HuH-7.5 (cell line): Measurements from ENCODE around the gene GSTA5.
"Not testable (repeated sequence)": the region's sequence is repeated elsewhere in the genome, so short reads cannot be mapped to it uniquely, and the experiment has no call there.

ENCODE experiments used
- DNase-seq: peaks from one replicate; pipeline ENCODE4 v3.0.0; 2011; ENCODE audit warnings: low spot score

Gene GSTA5

DNA sequence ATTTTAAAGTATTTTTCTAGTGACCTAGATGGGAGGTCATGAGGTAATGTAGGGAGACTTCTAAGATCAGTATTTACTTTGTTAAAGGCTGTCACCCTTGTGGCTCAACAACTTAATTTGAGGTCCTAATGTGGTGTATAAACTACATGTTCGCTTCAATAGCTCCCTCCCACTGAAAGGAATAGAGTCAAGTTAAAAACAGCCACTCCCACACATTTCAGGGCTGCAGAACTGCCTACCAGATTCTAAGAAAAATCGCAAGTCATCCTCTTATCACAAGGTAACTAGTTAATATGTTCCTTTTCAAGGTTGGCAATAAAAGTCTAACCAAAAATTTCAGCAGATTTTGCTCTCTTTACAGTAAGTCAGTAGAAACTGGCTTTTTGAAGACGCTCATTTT lies 52.1 kb downstream of the GSTA5 start:
- no peak for DNase-seq

DNA sequence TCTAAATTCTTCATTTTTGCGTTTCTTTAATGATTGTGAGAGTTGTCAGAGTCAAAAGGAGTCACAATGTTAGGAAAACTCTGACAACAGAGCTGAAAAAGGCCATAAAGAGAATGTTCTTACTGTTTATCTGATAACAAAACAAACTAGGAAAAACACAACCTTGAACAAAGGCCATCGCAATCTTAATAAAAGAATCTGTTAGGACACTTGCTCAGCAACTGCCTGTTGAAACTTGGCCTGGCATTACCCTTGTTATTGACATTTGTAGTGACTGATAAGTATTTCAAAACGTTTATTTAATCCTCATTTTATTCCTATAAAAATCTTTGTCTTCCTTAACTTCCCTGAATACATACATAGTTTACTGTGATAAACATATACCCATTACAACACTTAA lies 52.7 kb downstream of the GSTA5 start:
- DNase-seq = no peak

DNA sequence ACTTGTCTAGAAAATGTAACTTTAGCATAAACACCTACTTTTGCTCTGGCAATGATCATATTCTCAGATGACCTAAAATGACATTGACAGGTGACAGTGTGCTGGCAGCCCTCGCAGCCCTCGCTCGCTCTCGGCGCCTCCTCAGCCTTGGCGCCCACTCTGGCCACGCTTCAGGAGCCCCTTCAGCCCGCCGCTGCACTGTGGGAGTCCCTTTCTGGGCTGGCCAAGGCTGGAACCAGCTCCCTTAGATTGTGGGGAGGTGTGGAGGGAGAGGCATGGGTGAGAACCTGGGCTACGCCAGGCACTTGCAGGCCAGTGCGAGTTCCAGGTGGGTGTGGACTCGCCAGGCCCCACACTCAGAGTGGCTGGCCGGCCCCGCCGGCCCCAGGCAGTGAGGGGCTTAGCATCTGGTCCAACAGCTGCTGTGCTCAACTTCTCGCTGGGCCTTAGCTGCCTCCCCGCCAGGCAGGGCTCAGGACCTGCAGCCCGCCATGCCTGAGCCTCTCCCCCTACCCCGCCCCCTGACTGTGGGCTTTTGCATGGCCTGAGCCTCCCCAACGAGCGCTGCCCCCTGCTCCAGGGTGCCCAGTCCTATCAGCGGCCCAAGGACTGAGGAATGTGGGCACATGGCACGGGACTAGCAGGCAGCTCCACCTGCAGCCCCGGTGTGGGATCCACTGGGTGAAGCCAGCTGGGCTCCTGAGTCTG lies 54.2 kb downstream of the GSTA5 start:
- DNase-seq = no peak

DNA sequence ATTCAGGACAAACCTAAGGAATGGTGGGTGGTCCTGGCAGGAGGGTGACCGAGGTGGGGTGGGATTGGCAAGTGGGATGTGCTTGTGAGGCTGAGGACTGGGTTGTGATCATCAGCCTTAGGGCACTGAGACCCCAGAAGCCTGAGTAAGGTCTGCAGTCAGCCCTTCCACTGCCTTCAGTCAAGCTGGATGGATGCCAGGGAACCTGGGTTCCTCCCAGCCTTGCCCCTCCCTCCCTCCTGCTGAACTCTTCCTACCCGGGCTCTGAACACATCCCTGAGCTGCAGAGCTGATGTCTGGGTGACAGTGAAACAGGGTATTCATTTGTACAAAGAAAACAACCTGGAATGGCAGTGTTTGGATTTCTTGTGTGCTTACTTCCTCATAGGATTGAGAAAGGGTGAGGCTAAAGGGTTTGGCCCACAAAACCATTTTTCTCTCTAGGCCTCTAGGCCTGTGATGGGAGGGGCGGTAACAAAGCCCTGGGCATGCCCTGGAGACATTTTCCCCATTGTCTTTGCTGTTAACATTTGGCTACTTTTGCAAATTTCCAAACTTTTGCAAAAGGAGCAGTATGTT lies 57.8 kb downstream of the GSTA5 start:
- not testable (repeated sequence) for DNase-seq

GRCh38 chr6:52782209-52782608 lies 58.4 kb downstream of the GSTA5 start:
- DNase-seq = not testable (repeated sequence)
